ENCODE data around the gene CHPT1.

Gene CHPT1

GRCh38 chr12:101743724-101744472 lies 46.5 kb downstream of the CHPT1 start:
- peak overlapping the region; percentile 6 for H2AFZ ChIP-seq (ENCODE audit: low read depth, low read length, severe bottlenecking)
- peak overlapping the region; percentile 74 for H3K4me2 ChIP-seq (ENCODE audit: low read depth, low read length, poor library complexity, severe bottlenecking)
- TF ChIP-seq, protein P1, sequence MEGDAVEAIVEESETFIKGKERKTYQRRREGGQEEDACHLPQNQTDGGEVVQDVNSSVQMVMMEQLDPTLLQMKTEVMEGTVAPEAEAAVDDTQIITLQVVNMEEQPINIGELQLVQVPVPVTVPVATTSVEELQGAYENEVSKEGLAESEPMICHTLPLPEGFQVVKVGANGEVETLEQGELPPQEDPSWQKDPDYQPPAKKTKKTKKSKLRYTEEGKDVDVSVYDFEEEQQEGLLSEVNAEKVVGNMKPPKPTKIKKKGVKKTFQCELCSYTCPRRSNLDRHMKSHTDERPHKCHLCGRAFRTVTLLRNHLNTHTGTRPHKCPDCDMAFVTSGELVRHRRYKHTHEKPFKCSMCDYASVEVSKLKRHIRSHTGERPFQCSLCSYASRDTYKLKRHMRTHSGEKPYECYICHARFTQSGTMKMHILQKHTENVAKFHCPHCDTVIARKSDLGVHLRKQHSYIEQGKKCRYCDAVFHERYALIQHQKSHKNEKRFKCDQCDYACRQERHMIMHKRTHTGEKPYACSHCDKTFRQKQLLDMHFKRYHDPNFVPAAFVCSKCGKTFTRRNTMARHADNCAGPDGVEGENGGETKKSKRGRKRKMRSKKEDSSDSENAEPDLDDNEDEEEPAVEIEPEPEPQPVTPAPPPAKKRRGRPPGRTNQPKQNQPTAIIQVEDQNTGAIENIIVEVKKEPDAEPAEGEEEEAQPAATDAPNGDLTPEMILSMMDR (IDR thresholded peaks at IDR 0.05; ENCODE audit: insufficient read depth, low read length, poor library complexity, severe bottlenecking) = peak; percentile 30
- TF ChIP-seq EZH2phosphoT487 (conservative IDR thresholded peaks at IDR 0.05; ENCODE audit: low read length) = no peak
- H3K9ac ChIP-seq (ENCODE audit: low read length) = peak overlapping the region; percentile 50
- H3K27me3 ChIP-seq (ENCODE audit: low read length) = no peaks in the 10 kb centered on the region
- no peaks in the 10 kb centered on the region for H3K79me2 ChIP-seq (ENCODE audit: insufficient read depth, low read length)
- no peaks in the 10 kb centered on the region for H4K20me1 ChIP-seq (ENCODE audit: low read depth, low read length)
- H3K9me2 ChIP-seq (replicated peaks; ENCODE audit: insufficient read depth, low read length) = no peaks in the 10 kb centered on the region
- H3K9me3 ChIP-seq (ENCODE audit: insufficient read depth, low read length) = no peaks in the 10 kb centered on the region
- peaks cover 17% of the 10 kb centered on the region for H3K36me3 ChIP-seq (ENCODE audit: low read length)
- H3F3A ChIP-seq (ENCODE audit: insufficient read depth) = peaks cover 30% of the 10 kb centered on the region
- peak overlapping the region; percentile 33 for H3K4me3 ChIP-seq (ENCODE audit: insufficient read depth, low read length, poor library complexity, severe bottlenecking)
- H3K27ac ChIP-seq (ENCODE audit: low read depth, low read length) = peak overlapping the region; percentile 97

DNA sequence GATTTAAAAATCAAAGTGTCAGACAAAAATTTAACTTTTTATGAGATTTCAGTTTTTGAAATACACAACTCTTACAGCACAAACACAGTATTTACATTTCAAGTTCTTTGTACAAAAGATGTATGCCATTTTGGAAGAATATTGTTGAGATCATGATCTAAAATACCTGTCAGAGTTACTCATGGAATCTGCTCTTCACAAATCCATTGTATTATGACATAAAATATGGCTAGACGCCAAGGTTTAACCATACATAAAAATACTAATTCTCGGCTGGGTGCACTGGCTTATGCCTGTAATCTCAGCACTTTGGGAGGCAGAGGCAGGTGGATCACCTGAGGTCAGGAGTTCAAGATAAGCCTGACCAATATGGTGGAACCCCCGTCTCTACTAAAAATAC lies 48.0 kb downstream of the CHPT1 start:
- H3K79me2 ChIP-seq (ENCODE audit: insufficient read depth, low read length) = no peaks in the 10 kb centered on the region
- peaks cover 19% of the 10 kb centered on the region for H3K36me3 ChIP-seq (ENCODE audit: low read length)
- no peaks in the 10 kb centered on the region for H3K27me3 ChIP-seq (ENCODE audit: low read length)
- no peak overlapping the region for H2AFZ ChIP-seq (ENCODE audit: low read depth, low read length, severe bottlenecking)
- peaks cover 30% of the 10 kb centered on the region for H3F3A ChIP-seq (ENCODE audit: insufficient read depth)
- H3K9me3 ChIP-seq (ENCODE audit: insufficient read depth, low read length) = no peaks in the 10 kb centered on the region
- H3K4me3 ChIP-seq (ENCODE audit: insufficient read depth, low read length, poor library complexity, severe bottlenecking) = no peak overlapping the region
- no peaks in the 10 kb centered on the region for H3K9me2 ChIP-seq (replicated peaks; ENCODE audit: insufficient read depth, low read length)
- peak overlapping the region; percentile 74 for H3K4me2 ChIP-seq (ENCODE audit: low read depth, low read length, poor library complexity, severe bottlenecking)
- H4K20me1 ChIP-seq (ENCODE audit: low read depth, low read length) = no peaks in the 10 kb centered on the region
- H3K9ac ChIP-seq (ENCODE audit: low read length) = peak overlapping the region; percentile 50; the same call in 1 of the 2 replicates
- TF ChIP-seq, protein P1 (IDR thresholded peaks at IDR 0.05; ENCODE audit: insufficient read depth, low read length, poor library complexity, severe bottlenecking) = no peak
- TF ChIP-seq EZH2phosphoT487 (conservative IDR thresholded peaks at IDR 0.05; ENCODE audit: low read length) = no peak
- peak overlapping the region; percentile 97 for H3K27ac ChIP-seq (ENCODE audit: low read depth, low read length)

GRCh38 chr12:101746196-101746595 lies 48.8 kb downstream of the CHPT1 start:
- Histone ChIP-seq H3K79me2 (ENCODE audit: insufficient read depth, low read length) (no peaks in the 10 kb centered on the region), H3K4me2 (ENCODE audit: low read depth, low read length, poor library complexity, severe bottlenecking) (peak overlapping the region; percentile 74), H4K20me1 (ENCODE audit: low read depth, low read length) (no peaks in the 10 kb centered on the region), H3K27ac (ENCODE audit: low read depth, low read length) (peak overlapping the region; percentile 97), H3K9me3 (ENCODE audit: insufficient read depth, low read length) (no peaks in the 10 kb centered on the region), H3K4me3 (ENCODE audit: insufficient read depth, low read length, poor library complexity, severe bottlenecking) (no peak overlapping the region), H3K36me3 (ENCODE audit: low read length) (peaks cover 19% of the 10 kb centered on the region), H3F3A (ENCODE audit: insufficient read depth) (peaks cover 30% of the 10 kb centered on the region), H3K9me2 (replicated peaks; ENCODE audit: insufficient read depth, low read length) (no peaks in the 10 kb centered on the region), H2AFZ (ENCODE audit: low read depth, low read length, severe bottlenecking) (no peak overlapping the region), H3K9ac (ENCODE audit: low read length) (no peak overlapping the region), H3K27me3 (ENCODE audit: low read length) (no peaks in the 10 kb centered on the region)
- TF ChIP-seq, protein P1 (IDR thresholded peaks at IDR 0.05; ENCODE audit: insufficient read depth, low read length, poor library complexity, severe bottlenecking) = no peak
- no peak for TF ChIP-seq EZH2phosphoT487 (conservative IDR thresholded peaks at IDR 0.05; ENCODE audit: low read length)

All from SU-DHL-6 (cell line).